RPMI7951 (cell line): Measurements from ENCODE around the gene MX2. TPM values are rescaled to one million over a fixed set of nuclear protein-coding genes. Genes with fewer than 3 reads are reported as not detected.

ENCODE experiments used
- DNase-seq: peaks from one replicate; pipeline ENCODE4 v3.0.0-alpha.2; 2012; ENCODE audit warnings: low read depth
- total RNA-seq: library from RNA; depleted of rRNA; stranded (reverse); fragments of >200 nt; shearing (Covaris generic); gene quantifications from 2 replicates; pipeline ENCODE4 v1.2.3, GENCODE V29; 2014; rRNA removed

The MX2 gene
- total RNA-seq, 1 experiment from 2014 or later, result 105 TPM

- DNase-seq, result no peak
Observed at GRCh38 chr21:41438425-41439113, 76.7 kb downstream of the MX2 start.

- DNase-seq, result no peak
Observed at GRCh38 chr21:41439248-41439647, 77.4 kb downstream of the MX2 start.

GRCh38 chr21:41441546-41441945, 79.7 kb downstream of the MX2 start:
- no peak for DNase-seq

- no peak for DNase-seq
Observed at GRCh38 chr21:41442481-41443186, 80.8 kb downstream of the MX2 start.

DNA sequence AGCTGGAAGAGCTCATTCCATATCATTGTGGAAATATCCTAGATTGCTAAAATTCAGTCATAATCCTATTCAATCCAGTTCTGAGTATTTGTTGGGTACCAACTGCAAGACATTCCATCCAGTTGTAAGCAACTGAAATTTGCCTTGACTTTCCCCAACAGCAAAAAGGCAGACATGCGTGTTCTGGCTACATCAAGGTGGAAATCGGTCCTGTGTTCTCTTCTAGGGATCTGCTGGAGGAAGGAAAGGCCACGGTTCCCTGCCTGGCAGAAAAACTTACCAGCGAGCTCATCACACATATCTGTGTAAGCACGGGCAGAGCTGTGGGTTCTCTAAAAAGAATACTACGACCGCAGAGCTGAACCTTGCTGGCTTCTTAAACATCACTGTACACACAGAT, 81.7 kb downstream of the MX2 start:
- DNase-seq, result no peak

- no peak for DNase-seq
Observed at GRCh38 chr21:41444703-41445464, 83.1 kb downstream of the MX2 start.

DNA sequence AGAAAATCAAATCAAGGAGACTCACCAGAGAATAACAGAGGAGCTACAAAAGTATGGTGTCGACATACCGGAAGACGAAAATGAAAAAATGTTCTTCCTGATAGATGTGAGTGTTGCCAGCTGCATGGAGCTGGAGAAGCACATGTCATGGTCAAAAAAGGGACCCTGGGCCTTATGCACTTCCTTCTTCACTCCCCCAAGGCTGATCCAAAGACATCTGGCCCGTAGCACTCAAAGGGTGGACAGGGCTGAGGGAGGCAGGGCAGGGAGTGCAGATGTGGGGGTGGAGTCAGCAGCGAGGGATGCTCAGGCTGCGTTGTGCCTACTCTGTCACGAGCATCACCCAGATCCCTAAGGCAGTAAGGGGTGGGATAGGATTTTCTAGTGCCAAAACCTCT, 83.6 kb downstream of the MX2 start:
- DNase-seq, result no peak

- DNase-seq, result no peak
Observed at GRCh38 chr21:41446586-41446985, 84.8 kb downstream of the MX2 start.

GRCh38 chr21:41447356-41447755, 85.5 kb downstream of the MX2 start:
- DNase-seq, result no peak

DNA sequence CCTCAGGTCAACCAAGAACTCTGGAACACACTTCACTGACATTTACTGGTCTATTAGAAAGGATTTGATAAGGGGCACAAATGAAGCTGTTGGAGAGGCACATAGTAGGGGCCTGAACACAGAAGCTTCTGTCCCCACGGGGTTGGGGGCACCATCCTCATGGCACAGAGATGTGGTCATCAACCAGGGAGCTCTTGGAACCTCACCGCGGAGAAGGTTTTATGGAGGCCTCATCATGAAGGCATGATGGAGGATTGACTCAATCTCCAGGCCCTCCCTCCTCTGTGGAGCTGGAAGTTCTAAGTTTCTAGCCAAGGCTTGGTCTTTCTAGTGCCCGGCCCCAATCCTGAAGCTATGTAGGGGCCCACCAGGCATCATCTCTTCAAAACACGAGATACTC, 87.8 kb downstream of the MX2 start:
- DNase-seq, result no peak

- DNase-seq, result no peak
Observed at GRCh38 chr21:41451753-41452676, 90.2 kb downstream of the MX2 start.

GRCh38 chr21:41453198-41453597, 91.4 kb downstream of the MX2 start:
- DNase-seq, result no peak

DNA sequence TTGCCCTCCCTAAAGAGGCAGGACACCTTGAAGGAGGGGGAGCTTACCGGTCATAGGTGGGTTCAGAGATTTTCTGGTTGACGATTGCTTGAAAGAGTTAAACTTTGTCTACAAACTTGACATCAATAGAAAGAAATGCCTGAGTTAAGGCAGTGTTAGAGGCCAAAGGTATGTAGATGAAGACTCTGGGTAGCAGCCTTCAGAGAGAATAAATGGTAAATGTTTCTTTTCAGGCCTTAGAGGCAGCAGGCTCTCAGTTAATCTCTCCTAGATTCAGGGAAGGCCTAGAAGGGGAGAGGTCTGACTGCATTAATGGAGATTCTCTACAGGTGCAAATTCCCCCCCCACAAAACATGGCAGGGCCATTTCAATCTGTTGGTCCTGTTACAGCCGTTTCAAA, 91.9 kb downstream of the MX2 start:
- DNase-seq, result no peak

DNA sequence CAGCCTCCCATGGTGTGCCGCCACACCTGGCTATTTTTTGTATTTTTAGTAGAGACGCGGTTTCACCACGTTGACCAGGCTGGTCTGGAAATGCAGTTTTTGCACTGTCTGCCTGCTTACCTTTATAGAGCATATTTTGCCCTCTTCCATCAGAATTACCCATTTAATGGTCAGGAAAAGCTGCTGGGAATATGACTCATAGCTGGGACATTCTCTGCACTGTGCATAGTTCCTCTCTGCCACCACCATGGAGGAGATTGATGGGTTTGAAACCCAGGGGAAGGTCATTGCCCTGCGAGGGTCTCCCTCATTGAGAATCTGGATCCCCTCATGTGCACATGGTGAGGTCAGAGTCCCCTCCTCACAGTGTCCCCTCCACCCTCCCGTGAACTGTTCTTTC, 96.3 kb downstream of the MX2 start:
- no peak for DNase-seq

DNA sequence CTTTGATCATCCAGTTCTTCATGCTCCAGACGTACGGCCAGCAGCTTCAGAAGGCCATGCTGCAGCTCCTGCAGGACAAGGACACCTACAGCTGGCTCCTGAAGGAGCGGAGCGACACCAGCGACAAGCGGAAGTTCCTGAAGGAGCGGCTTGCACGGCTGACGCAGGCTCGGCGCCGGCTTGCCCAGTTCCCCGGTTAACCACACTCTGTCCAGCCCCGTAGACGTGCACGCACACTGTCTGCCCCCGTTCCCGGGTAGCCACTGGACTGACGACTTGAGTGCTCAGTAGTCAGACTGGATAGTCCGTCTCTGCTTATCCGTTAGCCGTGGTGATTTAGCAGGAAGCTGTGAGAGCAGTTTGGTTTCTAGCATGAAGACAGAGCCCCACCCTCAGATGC, 96.7 kb downstream of the MX2 start:
- DNase-seq, result no peak

Other genes starting within 250 kb of the MX2 start
- gene BACE2, start 193.9 kb upstream of the MX2 start, total RNA-seq, result 89.8 and 96.8 TPM in 2 replicates
- gene FAM3B, start 45.2 kb upstream of the MX2 start, total RNA-seq, result 0.10 TPM in 1 of 2 replicates, not detected in the other
- 12.3 and 15.4 TPM in 2 replicates for gene MX1, start 64.2 kb downstream of the MX2 start, total RNA-seq
- 0.39 TPM in 1 of 2 replicates, not detected in the other for gene TMPRSS2, start 146.1 kb downstream of the MX2 start, total RNA-seq